ENCODE results near the gene C20orf202. TPM values are rescaled to one million over a fixed set of nuclear protein-coding genes. Genes with fewer than 3 reads are reported as not detected.
A peak's percentile ranks its signal among the peaks of the same experiment; 100 is the strongest.

Gene C20orf202
- total and polyA plus RNA-seq, 9 of the 15 experiments (the other 6 are each of a cell fraction or from before 2014, with no cell fraction given) = 0.03 to 0.24 (median 0.15) TPM; not detected in 4

DNA sequence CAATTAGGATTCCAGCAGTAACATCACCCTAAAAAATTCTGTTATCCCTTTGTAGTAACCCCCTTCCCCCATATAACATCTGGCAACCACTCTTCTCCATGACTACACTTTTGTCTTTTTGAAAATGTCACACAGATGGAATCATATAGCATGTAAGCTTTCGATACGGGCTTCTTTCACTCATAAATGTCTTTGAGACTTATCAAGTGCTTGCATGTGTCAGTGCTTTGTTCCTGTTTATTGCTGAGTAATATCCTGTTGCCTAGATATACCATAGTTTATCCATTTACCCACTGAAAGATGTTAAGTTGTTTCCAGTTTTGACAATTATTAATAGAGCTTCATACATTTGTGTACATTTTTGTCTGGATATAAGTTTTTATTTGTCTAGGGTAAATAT is 52.4 kb downstream of the C20orf202 start (continued):
- TF ChIP-seq, protein P1, sequence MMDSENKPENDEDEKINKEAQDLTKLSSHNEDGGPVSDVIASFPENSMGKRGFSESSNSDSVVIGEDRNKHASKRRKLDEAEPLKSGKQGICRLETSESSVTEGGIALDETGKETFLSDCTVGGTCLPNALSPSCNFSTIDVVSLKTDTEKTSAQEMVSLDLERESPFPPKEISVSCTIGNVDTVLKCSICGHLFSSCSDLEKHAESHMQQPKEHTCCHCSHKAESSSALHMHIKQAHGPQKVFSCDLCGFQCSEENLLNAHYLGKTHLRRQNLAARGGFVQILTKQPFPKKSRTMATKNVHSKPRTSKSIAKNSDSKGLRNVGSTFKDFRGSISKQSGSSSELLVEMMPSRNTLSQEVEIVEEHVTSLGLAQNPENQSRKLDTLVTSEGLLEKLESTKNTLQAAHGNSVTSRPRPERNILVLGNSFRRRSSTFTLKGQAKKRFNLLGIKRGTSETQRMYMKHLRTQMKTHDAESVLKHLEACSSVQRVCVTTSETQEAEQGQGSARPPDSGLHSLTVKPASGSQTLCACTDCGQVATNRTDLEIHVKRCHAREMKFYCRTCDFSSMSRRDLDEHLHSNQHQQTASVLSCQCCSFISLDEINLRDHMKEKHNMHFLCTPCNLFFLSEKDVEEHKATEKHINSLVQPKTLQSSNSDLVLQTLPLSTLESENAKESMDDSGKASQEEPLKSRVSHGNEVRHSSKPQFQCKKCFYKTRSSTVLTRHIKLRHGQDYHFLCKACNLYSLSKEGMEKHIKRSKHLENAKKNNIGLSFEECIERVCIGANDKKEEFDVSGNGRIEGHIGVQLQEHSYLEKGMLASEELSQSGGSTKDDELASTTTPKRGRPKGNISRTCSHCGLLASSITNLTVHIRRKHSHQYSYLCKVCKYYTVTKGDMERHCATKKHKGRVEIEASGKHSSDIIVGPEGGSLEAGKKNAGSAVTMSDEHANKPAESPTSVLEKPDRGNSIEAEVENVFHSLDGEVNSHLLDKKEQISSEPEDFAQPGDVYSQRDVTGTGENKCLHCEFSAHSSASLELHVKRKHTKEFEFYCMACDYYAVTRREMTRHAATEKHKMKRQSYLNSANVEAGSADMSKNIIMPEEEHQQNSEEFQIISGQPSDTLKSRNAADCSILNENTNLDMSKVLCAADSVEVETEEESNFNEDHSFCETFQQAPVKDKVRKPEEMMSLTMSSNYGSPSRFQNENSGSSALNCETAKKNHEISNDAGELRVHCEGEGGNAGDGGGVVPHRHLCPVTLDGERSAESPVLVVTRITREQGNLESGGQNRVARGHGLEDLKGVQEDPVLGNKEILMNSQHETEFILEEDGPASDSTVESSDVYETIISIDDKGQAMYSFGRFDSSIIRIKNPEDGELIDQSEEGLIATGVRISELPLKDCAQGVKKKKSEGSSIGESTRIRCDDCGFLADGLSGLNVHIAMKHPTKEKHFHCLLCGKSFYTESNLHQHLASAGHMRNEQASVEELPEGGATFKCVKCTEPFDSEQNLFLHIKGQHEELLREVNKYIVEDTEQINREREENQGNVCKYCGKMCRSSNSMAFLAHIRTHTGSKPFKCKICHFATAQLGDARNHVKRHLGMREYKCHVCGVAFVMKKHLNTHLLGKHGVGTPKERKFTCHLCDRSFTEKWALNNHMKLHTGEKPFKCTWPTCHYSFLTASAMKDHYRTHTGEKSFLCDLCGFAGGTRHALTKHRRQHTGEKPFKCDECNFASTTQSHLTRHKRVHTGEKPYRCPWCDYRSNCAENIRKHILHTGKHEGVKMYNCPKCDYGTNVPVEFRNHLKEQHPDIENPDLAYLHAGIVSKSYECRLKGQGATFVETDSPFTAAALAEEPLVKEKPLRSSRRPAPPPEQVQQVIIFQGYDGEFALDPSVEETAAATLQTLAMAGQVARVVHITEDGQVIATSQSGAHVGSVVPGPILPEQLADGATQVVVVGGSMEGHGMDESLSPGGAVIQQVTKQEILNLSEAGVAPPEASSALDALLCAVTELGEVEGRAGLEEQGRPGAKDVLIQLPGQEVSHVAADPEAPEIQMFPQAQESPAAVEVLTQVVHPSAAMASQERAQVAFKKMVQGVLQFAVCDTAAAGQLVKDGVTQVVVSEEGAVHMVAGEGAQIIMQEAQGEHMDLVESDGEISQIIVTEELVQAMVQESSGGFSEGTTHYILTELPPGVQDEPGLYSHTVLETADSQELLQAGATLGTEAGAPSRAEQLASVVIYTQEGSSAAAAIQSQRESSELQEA (IDR thresholded peaks at IDR 0.05; ENCODE audit: low read depth) = no peak
- no peak for TF ChIP-seq ZFP30 (CRISPR knock-in tag; IDR thresholded peaks at IDR 0.05; ENCODE audit: borderline replicate concordance)
- TF ChIP-seq MCM3 (IDR thresholded peaks at IDR 0.05) = no peak
- TF ChIP-seq HMG20B (CRISPR knock-in tag; IDR thresholded peaks at IDR 0.05) = no peak
- TF ChIP-seq MEIS2 (IDR thresholded peaks at IDR 0.05; ENCODE audit: partially characterized antibody) = peak; percentile 77
- no peak for TF ChIP-seq XRCC3 (IDR thresholded peaks at IDR 0.05)
- peak; percentile 56 for TF ChIP-seq HDAC3 (IDR thresholded peaks at IDR 0.05; ENCODE audit: borderline replicate concordance, partially characterized antibody)
- TF ChIP-seq, protein P2, sequence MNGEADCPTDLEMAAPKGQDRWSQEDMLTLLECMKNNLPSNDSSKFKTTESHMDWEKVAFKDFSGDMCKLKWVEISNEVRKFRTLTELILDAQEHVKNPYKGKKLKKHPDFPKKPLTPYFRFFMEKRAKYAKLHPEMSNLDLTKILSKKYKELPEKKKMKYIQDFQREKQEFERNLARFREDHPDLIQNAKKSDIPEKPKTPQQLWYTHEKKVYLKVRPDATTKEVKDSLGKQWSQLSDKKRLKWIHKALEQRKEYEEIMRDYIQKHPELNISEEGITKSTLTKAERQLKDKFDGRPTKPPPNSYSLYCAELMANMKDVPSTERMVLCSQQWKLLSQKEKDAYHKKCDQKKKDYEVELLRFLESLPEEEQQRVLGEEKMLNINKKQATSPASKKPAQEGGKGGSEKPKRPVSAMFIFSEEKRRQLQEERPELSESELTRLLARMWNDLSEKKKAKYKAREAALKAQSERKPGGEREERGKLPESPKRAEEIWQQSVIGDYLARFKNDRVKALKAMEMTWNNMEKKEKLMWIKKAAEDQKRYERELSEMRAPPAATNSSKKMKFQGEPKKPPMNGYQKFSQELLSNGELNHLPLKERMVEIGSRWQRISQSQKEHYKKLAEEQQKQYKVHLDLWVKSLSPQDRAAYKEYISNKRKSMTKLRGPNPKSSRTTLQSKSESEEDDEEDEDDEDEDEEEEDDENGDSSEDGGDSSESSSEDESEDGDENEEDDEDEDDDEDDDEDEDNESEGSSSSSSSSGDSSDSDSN (IDR thresholded peaks at IDR 0.05; ENCODE audit: borderline replicate concordance in 1 of 2, low read depth in 2 of 2, low read length in 2 of 2) = no peak
- TF ChIP-seq KAT2B (IDR thresholded peaks at IDR 0.05; ENCODE audit: low read depth, low read length) = no peak
- peak; percentile 61; the same call in 1 of the 2 replicates for TF ChIP-seq JUND (IDR thresholded peaks at IDR 0.05; ENCODE audit: borderline replicate concordance, low read depth, low read length)
- TF ChIP-seq JUND (tag; IDR thresholded peaks at IDR 0.05; ENCODE audit: borderline replicate concordance, low read depth, low read length) = peak; percentile 28; the same call in 1 of the 3 replicates
- TF ChIP-seq DDX20 (tag; IDR thresholded peaks at IDR 0.05; ENCODE audit: low read depth) = no peak
- TF ChIP-seq ZNF347 (CRISPR knock-in tag; IDR thresholded peaks at IDR 0.05; ENCODE audit: low read depth) = no peak
- TF ChIP-seq MEF2D (tag; conservative IDR thresholded peaks at IDR 0.05; ENCODE audit: low read depth) = no peak
- TF ChIP-seq TRIM28 (IDR thresholded peaks at IDR 0.05) = peak; percentile 93
- TF ChIP-seq MAX (CRISPR knock-in tag; IDR thresholded peaks at IDR 0.05) = no peak
- TF ChIP-seq KDM1A (IDR thresholded peaks at IDR 0.05) = peak; percentile 58 to 69
- TF ChIP-seq TARDBP (IDR thresholded peaks at IDR 0.05) = no peak
- no peak for TF ChIP-seq ZEB2 (IDR thresholded peaks at IDR 0.05)
